HG03565 (cell line): Measurements from ENCODE around the gene FAT3.

Source experiments
- ATAC-seq: cut with Tn5 transposase; IDR thresholded peaks from one replicate; pipeline ENCODE4 v1.9.1; 2021; ENCODE audit warnings: mild to moderate bottlenecking, moderate library complexity; ENCODE audit not compliant: unreplicated experiment

The FAT3 gene

GRCh38 chr11:92227230-92227814 lies 2.7 kb downstream of the FAT3 start:
- no peak for ATAC-seq

GRCh38 chr11:92227959-92228935 lies 3.6 kb downstream of the FAT3 start:
- no peak for ATAC-seq

- ATAC-seq: no peak
These were observed 12.2 kb downstream of the FAT3 start for GRCh38 chr11:92236856-92237255.

GRCh38 chr11:92240916-92241315 lies 16.3 kb downstream of the FAT3 start:
- no peak for ATAC-seq

- no peak for ATAC-seq
These were observed 21.2 kb downstream of the FAT3 start for GRCh38 chr11:92245700-92246271.

GRCh38 chr11:92246630-92247029 lies 22.0 kb downstream of the FAT3 start:
- ATAC-seq: no peak

GRCh38 chr11:92249156-92249753 lies 24.6 kb downstream of the FAT3 start:
- no peak for ATAC-seq

- no peak for ATAC-seq
These were observed 27.4 kb downstream of the FAT3 start for GRCh38 chr11:92251980-92252379.

GRCh38 chr11:92253421-92253820 lies 28.8 kb downstream of the FAT3 start:
- no peak for ATAC-seq

- ATAC-seq: no peak
These were observed 29.3 kb downstream of the FAT3 start for GRCh38 chr11:92253945-92254344.

GRCh38 chr11:92257536-92257935 lies 32.9 kb downstream of the FAT3 start:
- ATAC-seq: no peak

- no peak for ATAC-seq
These were observed 35.2 kb downstream of the FAT3 start for GRCh38 chr11:92259861-92260260.

- ATAC-seq: no peak
These were observed 39.7 kb downstream of the FAT3 start for GRCh38 chr11:92264350-92264749.

GRCh38 chr11:92266806-92267205 lies 42.2 kb downstream of the FAT3 start:
- ATAC-seq: no peak

GRCh38 chr11:92267278-92267677 lies 42.7 kb downstream of the FAT3 start:
- no peak for ATAC-seq

GRCh38 chr11:92267968-92268367 lies 43.4 kb downstream of the FAT3 start:
- no peak for ATAC-seq

GRCh38 chr11:92268546-92268945 lies 43.9 kb downstream of the FAT3 start:
- no peak for ATAC-seq

GRCh38 chr11:92269021-92269420 lies 44.4 kb downstream of the FAT3 start:
- ATAC-seq: no peak

- no peak for ATAC-seq
These were observed 45.2 kb downstream of the FAT3 start for GRCh38 chr11:92269841-92270240.

- no peak for ATAC-seq
These were observed 48.0 kb downstream of the FAT3 start for GRCh38 chr11:92272651-92273050.
